Trophoblast cell (in vitro differentiated cells and primary cell): ENCODE data around the gene KCNMB2.

Source experiments
- DNase-seq, 2 donors: peaks; one replicate each; pipeline ENCODE4 v3.0.0-alpha.2; 2016
- H2AFZ ChIP-seq: 2 replicates; pipeline ENCODE4 v1.6.1; 2013; ENCODE audit warnings: low read length, moderate library complexity, mild to moderate bottlenecking; ENCODE audit not compliant: insufficient read depth, poor library complexity
- H2AK5ac ChIP-seq: 2 replicates; pipeline ENCODE4 v1.6.1; 2013; ENCODE audit warnings: mild to moderate bottlenecking, low read length
- H2BK120ac ChIP-seq: 2 replicates; pipeline ENCODE4 v1.6.1; 2013; ENCODE audit warnings: low read length, mild to moderate bottlenecking, moderate library complexity; ENCODE audit not compliant: insufficient read depth, poor library complexity
- H2BK12ac ChIP-seq: 2 replicates; pipeline ENCODE4 v1.6.1; 2013; ENCODE audit warnings: mild to moderate bottlenecking, low read length, moderate library complexity
- H2BK5ac ChIP-seq: 2 replicates; pipeline ENCODE4 v1.6.1; 2013; ENCODE audit warnings: low read length, low read depth, moderate library complexity, mild to moderate bottlenecking; ENCODE audit not compliant: poor library complexity
- H3K14ac ChIP-seq: 2 replicates; pipeline ENCODE4 v1.6.1; 2013; ENCODE audit warnings: mild to moderate bottlenecking, low read length
- H3K18ac ChIP-seq: 2 replicates; pipeline ENCODE4 v1.6.1; 2013; ENCODE audit warnings: mild to moderate bottlenecking, low read length
- H3K23ac ChIP-seq: 2 replicates; pipeline ENCODE4 v1.6.1; 2013; ENCODE audit warnings: low read length
- H3K27ac ChIP-seq: 2 replicates; pipeline ENCODE4 v1.5.1; 2013; ENCODE audit warnings: low read depth, mild to moderate bottlenecking, inconsistent platforms, low read length, moderate library complexity
- H3K27me3 ChIP-seq: 2 replicates; pipeline ENCODE4 v1.6.1; 2013; ENCODE audit warnings: inconsistent platforms, mild to moderate bottlenecking, low read length, moderate library complexity; ENCODE audit not compliant: insufficient read depth
- H3K36me3 ChIP-seq, 2 experiments: 1 replicate in 1 of 2; 2 replicates in 1 of 2; pipeline ENCODE4 v1.6.1; 2013; ENCODE audit warnings: low read length in 2 of 2, mild to moderate bottlenecking in 2 of 2, moderate library complexity in 1 of 2; ENCODE audit not compliant: insufficient read depth in 2 of 2, control insufficient read depth in 1 of 2
- H3K4ac ChIP-seq: 2 replicates; pipeline ENCODE4 v1.6.1; 2013; ENCODE audit warnings: low read depth, mild to moderate bottlenecking, low read length, moderate library complexity
- H3K4me1 ChIP-seq, 2 experiments: 1 replicate in 1 of 2; 2 replicates in 1 of 2; pipeline ENCODE4 v1.6.1; 2013; ENCODE audit warnings: low read length in 2 of 2, mild to moderate bottlenecking in 2 of 2, moderate library complexity in 1 of 2; ENCODE audit not compliant: insufficient read depth in 2 of 2, control insufficient read depth in 1 of 2
- H3K4me2 ChIP-seq: 2 replicates; pipeline ENCODE4 v1.6.1; 2013; ENCODE audit warnings: inconsistent platforms, mild to moderate bottlenecking, low read length, moderate library complexity
- H3K4me3 ChIP-seq: 2 replicates; pipeline ENCODE4 v1.5.1; 2013; ENCODE audit warnings: mild to moderate bottlenecking, low read depth, low read length, inconsistent platforms
- H3K79me1 ChIP-seq: one replicate; pipeline ENCODE4 v1.6.1; 2013; ENCODE audit warnings: low read length
- H3K79me2 ChIP-seq: 2 replicates; pipeline ENCODE4 v1.6.1; 2013; ENCODE audit warnings: low read length, mild to moderate bottlenecking; ENCODE audit not compliant: control insufficient read depth, insufficient read depth, poor library complexity
- H3K9ac ChIP-seq: 2 replicates; pipeline ENCODE4 v1.6.1; 2013; ENCODE audit warnings: mild to moderate bottlenecking, low read length
- H3K9me3 ChIP-seq: 2 replicates; pipeline ENCODE4 v1.6.1; 2013; ENCODE audit warnings: low read depth, mild to moderate bottlenecking, control low read depth, inconsistent platforms, low read length; ENCODE audit not compliant: insufficient read depth
- H4K12ac ChIP-seq: 2 replicates; pipeline ENCODE4 v1.6.1; 2013; ENCODE audit warnings: low read depth, mild to moderate bottlenecking, low read length, moderate library complexity
- H4K8ac ChIP-seq: 2 replicates; pipeline ENCODE4 v1.6.1; 2013; ENCODE audit warnings: low read depth, mild to moderate bottlenecking, low read length, moderate library complexity
- H4K91ac ChIP-seq: one replicate; pipeline ENCODE4 v1.6.1; 2013; ENCODE audit warnings: low read depth, mild to moderate bottlenecking, low read length, moderate library complexity
- WGBS: extraction: QIAGEN DNeasy Blood & Tissue Kit; methylation state at CpG from one replicate; pipeline ENCODE4 v1.1.7; 2013; ENCODE audit warnings: missing lambda C conversion rate; ENCODE audit not compliant: insufficient read length, insufficient coverage; ENCODE audit errors: extremely low coverage; 5-methylcytosine and 5-hydroxymethylcytosine counted together

The KCNMB2 gene

DNA sequence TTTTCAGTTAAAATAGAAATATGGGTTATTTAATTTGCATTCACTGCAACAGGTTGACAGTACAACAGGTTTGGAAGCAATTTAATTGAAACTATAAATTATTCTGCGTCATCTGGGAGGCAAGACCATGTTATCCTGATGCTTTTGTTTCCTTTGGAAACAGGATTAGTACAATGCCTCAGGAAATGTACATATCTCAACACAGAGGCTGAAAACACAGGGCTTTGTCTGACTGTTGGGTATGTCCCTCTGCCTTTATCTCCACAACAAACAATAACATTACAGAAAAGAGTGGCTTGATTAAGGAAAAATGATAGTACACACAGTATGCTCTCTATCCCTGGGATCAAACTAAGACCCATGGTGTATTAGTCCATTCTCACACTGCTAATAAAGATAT lies 95.7 kb downstream of the KCNMB2 start:
- Histone ChIP-seq H3K4me3 (no peak overlapping the region), H2BK5ac (no peak overlapping the region), H3K14ac (no peak overlapping the region), H2BK12ac (no peak overlapping the region), H3K27me3 (no peaks in the 10 kb centered on the region), H3K36me3 (peaks cover 0 to 3% of the 10 kb centered on the region in 2 experiments), H4K91ac (no peak overlapping the region), H4K8ac (no peak overlapping the region), H3K9me3 (peaks cover 7% of the 10 kb centered on the region), H3K4ac (no peak overlapping the region), H3K4me2 (no peak overlapping the region), H2AFZ (no peak overlapping the region), H2AK5ac (no peak overlapping the region), H2BK120ac (no peak overlapping the region), H3K23ac (no peak overlapping the region), H4K12ac (no peak overlapping the region), H3K9ac (no peak overlapping the region), H3K27ac (no peak overlapping the region), H3K18ac (no peak overlapping the region), H3K4me1 (no peaks in the 10 kb centered on the region), H3K79me2 (no peaks in the 10 kb centered on the region), H3K79me1 (no peaks in the 10 kb centered on the region)
- WGBS, result no CpG with 5 or more reads among the region's 1 CpG
- DNase-seq, result no peak

DNA sequence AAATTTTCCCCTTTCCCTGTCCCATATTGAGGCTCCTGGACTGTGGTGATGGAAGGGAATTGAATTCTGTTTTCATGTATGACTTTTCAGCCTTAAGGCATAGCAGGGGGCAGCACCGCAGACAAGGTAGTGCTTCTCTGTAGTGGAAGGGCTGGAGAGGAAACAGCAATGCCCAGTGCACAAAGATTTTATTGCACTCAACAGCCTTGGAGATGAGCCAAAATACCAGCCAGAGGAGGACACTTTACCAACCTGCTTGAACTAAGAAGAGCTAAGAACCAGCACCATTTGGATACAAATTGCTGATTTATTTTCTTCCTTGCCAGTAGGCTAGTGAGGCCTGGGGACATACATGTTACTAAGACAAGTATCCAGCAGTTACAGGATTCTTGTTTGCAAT lies 98.7 kb downstream of the KCNMB2 start:
- no peak overlapping the region for H2BK5ac ChIP-seq
- no peak overlapping the region for H3K27ac ChIP-seq
- H4K8ac ChIP-seq, result no peak overlapping the region
- H2BK12ac ChIP-seq, result no peak overlapping the region
- H3K27me3 ChIP-seq, result no peaks in the 10 kb centered on the region
- H3K4ac ChIP-seq, result no peak overlapping the region
- no peak overlapping the region for H2AK5ac ChIP-seq
- no peak overlapping the region for H3K14ac ChIP-seq
- no peak overlapping the region for H3K4me2 ChIP-seq
- H3K4me1 ChIP-seq, result no peaks in the 10 kb centered on the region
- no peak overlapping the region for H3K9ac ChIP-seq
- no peak overlapping the region for H4K91ac ChIP-seq
- DNase-seq, result no peak
- H3K4me3 ChIP-seq, result no peak overlapping the region
- no peak overlapping the region for H2BK120ac ChIP-seq
- no peak overlapping the region for H4K12ac ChIP-seq
- no peak overlapping the region for H3K18ac ChIP-seq
- peaks cover 0 to 3% of the 10 kb centered on the region in 2 experiments for H3K36me3 ChIP-seq
- no peaks in the 10 kb centered on the region for H3K79me1 ChIP-seq
- no peaks in the 10 kb centered on the region for H3K79me2 ChIP-seq
- H3K9me3 ChIP-seq, result peaks cover 7% of the 10 kb centered on the region
- no peak overlapping the region for H2AFZ ChIP-seq
- no CpG with 5 or more reads among the region's 1 CpG for WGBS
- H3K23ac ChIP-seq, result no peak overlapping the region

DNA sequence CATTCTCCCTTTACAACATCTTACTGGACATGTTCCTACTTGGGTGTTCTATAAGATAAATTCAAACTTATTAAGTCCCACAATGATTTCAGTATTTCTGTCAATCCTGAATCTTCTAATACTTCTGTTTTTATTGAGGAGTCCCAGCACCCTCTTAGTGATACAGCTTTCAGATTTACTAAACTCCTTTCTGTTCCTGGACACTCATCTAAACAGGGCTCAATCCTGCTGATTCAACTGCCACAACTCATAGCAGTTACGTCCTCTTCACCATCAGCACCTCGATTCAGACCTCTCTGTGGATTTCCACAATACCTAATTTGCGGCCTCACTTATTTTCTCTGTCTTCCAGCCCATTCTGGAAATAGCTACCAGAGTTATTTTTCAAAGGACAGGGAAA lies 101.6 kb downstream of the KCNMB2 start:
- Histone ChIP-seq H3K18ac (no peak overlapping the region), H3K4me1 (no peaks in the 10 kb centered on the region), H3K27me3 (no peaks in the 10 kb centered on the region), H2BK120ac (no peak overlapping the region), H3K14ac (no peak overlapping the region), H4K91ac (no peak overlapping the region), H3K4me2 (no peak overlapping the region), H2BK5ac (no peak overlapping the region), H3K27ac (no peak overlapping the region), H3K9me3 (peaks cover 7% of the 10 kb centered on the region), H4K8ac (no peak overlapping the region), H3K9ac (no peak overlapping the region), H3K79me2 (no peaks in the 10 kb centered on the region), H3K79me1 (no peaks in the 10 kb centered on the region), H2AK5ac (no peak overlapping the region), H4K12ac (no peak overlapping the region), H3K4ac (no peak overlapping the region), H3K23ac (no peak overlapping the region), H3K36me3 (peaks cover 0 to 3% of the 10 kb centered on the region in 2 experiments), H2BK12ac (no peak overlapping the region), H3K4me3 (no peak overlapping the region), H2AFZ (no peak overlapping the region)
- no peak for DNase-seq
- WGBS, result no CpG with 5 or more reads among the region's 3 CpGs

DNA sequence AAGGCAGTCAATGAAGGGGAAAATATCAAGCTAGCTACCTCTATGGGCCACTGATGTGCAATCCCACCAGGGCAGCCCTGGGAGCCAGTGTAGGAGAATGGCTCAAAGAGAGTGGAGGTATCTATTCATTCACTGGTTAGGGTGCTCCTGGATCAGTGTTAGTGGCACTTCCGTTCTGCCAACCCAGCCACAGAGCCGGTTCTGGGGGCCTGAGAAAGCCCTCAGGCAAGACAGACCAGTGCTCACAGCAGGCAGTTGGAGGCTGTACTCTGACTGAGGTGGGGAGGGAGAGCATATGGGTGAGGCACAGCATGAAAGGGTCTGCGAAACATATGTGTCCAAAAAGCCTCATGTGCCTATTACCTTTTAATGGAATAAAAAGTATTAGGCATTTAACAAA lies 109.3 kb downstream of the KCNMB2 start:
- no peak overlapping the region for H2AK5ac ChIP-seq
- H3K14ac ChIP-seq, result no peak overlapping the region
- H2BK12ac ChIP-seq, result no peak overlapping the region
- H2BK120ac ChIP-seq, result no peak overlapping the region
- H4K91ac ChIP-seq, result no peak overlapping the region
- H2AFZ ChIP-seq, result no peak overlapping the region
- H3K9me3 ChIP-seq, result no peaks in the 10 kb centered on the region
- H3K9ac ChIP-seq, result no peak overlapping the region
- H3K79me2 ChIP-seq, result no peaks in the 10 kb centered on the region
- no peak overlapping the region for H2BK5ac ChIP-seq
- no peaks in the 10 kb centered on the region for H3K79me1 ChIP-seq
- H3K4me3 ChIP-seq, result no peak overlapping the region
- H3K23ac ChIP-seq, result no peak overlapping the region
- H4K8ac ChIP-seq, result no peak overlapping the region
- peaks cover 0 to 2% of the 10 kb centered on the region in 2 experiments for H3K4me1 ChIP-seq
- H3K4ac ChIP-seq, result no peak overlapping the region
- no peak overlapping the region for H3K27ac ChIP-seq
- DNase-seq, result no peak
- H4K12ac ChIP-seq, result no peak overlapping the region
- no CpG with 5 or more reads among the region's 3 CpGs for whole genome bisulfite sequencing
- H3K18ac ChIP-seq, result no peak overlapping the region
- no peaks in the 10 kb centered on the region for H3K36me3 ChIP-seq
- H3K27me3 ChIP-seq, result no peaks in the 10 kb centered on the region
- no peak overlapping the region for H3K4me2 ChIP-seq
